GM12878 (cell line): Measurements from ENCODE around the gene KCNK5.
A peak's percentile ranks its signal among the peaks of the same experiment; 100 is the strongest.

Experiments
- ASH2L ChIP-seq: fragments of 300-600, 200-600 bp; sonication (generic); IDR thresholded peaks from 2 replicates; pipeline ENCODE4 v1.6.1; 2017; ENCODE audit warnings: low read depth, mild to moderate bottlenecking, borderline replicate concordance
- BRCA1 ChIP-seq: IDR thresholded peaks from 2 replicates; pipeline ENCODE4 v1.6.1; 2011; ENCODE audit warnings: low read depth, low read length, improper control_type of control experiment
- CBFB ChIP-seq: IDR thresholded peaks from 2 replicates; pipeline ENCODE4 v1.6.1; 2016; ENCODE audit warnings: antibody characterized with exemption, low read depth
- CREB1 ChIP-seq: IDR thresholded peaks from 2 replicates; pipeline ENCODE4 v1.6.1; 2012; ENCODE audit warnings: low read depth, mild to moderate bottlenecking, inconsistent platforms
- EP300 ChIP-seq, 2 experiments: fragments of 150-350 bp in 1 of 2; IDR thresholded peaks; 2 replicates each; pipeline ENCODE4 v1.6.1; 2011 to 2012; ENCODE audit warnings: low read depth in 2 of 2, low read length in 2 of 2, borderline replicate concordance in 1 of 2, improper control_type of control experiment in 1 of 2, inconsistent platforms in 1 of 2; ENCODE audit not compliant: control insufficient read depth in 1 of 2
- EZH2 ChIP-seq: IDR thresholded peaks from 2 replicates; pipeline ENCODE4 v1.6.1; 2012; ENCODE audit warnings: low read depth, mild to moderate bottlenecking, control low read depth, inconsistent platforms, low read length, borderline replicate concordance; ENCODE audit not compliant: control insufficient read depth
- FOS ChIP-seq: IDR thresholded peaks from 3 replicates; pipeline ENCODE4 v1.6.1; 2011; ENCODE audit warnings: borderline replicate concordance; ENCODE audit not compliant: insufficient read length; ENCODE audit errors: extremely low read depth
- NFYA ChIP-seq: IDR thresholded peaks from 2 replicates; pipeline ENCODE4 v1.6.1; 2011; ENCODE audit warnings: low read depth, mild to moderate bottlenecking, low read length, improper control_type of control experiment, borderline replicate concordance
- POLR2AphosphoS2 ChIP-seq: IDR thresholded peaks from 2 replicates; pipeline ENCODE4 v1.6.1; 2011; ENCODE audit warnings: low read depth, mild to moderate bottlenecking, low read length, improper control_type of control experiment, moderate library complexity
- POLR2AphosphoS5 ChIP-seq: IDR thresholded peaks from 2 replicates; pipeline ENCODE4 v1.6.1; 2011; ENCODE audit warnings: mild to moderate bottlenecking, low read length, inconsistent platforms
- SIN3A ChIP-seq: IDR thresholded peaks from 2 replicates; pipeline ENCODE4 v1.6.1; 2012; ENCODE audit warnings: low read depth, low read length, improper control_type of control experiment
- TF ChIP-seq, protein P1 (sequence below), 3 experiments: IDR thresholded peaks in 2 of 3; conservative IDR thresholded peaks in 1 of 3; 2 replicates each; pipeline ENCODE4 v1.5.1; 2011; ENCODE audit warnings: low read depth in 3 of 3, low read length in 3 of 3, mild to moderate bottlenecking in 3 of 3, control low read depth in 2 of 3, moderate library complexity in 2 of 3, inconsistent platforms in 1 of 3, mixed read lengths in 1 of 3; ENCODE audit not compliant: control insufficient read depth in 2 of 3, insufficient read depth in 1 of 3; ENCODE audit errors: extremely low read depth in 1 of 3
- TF ChIP-seq, protein P2 (sequence below): fragments of 450-650 bp; IDR thresholded peaks from 2 replicates; pipeline ENCODE4 v1.6.1; 2014; ENCODE audit warnings: mild to moderate bottlenecking
- TF ChIP-seq, protein P3 (sequence below): fragments of 450-650 bp; formaldehyde crosslinking; IDR thresholded peaks from 2 replicates; pipeline ENCODE4 v1.4.0; 2020; ENCODE audit warnings: mild to moderate bottlenecking, moderate library complexity

DNA sequence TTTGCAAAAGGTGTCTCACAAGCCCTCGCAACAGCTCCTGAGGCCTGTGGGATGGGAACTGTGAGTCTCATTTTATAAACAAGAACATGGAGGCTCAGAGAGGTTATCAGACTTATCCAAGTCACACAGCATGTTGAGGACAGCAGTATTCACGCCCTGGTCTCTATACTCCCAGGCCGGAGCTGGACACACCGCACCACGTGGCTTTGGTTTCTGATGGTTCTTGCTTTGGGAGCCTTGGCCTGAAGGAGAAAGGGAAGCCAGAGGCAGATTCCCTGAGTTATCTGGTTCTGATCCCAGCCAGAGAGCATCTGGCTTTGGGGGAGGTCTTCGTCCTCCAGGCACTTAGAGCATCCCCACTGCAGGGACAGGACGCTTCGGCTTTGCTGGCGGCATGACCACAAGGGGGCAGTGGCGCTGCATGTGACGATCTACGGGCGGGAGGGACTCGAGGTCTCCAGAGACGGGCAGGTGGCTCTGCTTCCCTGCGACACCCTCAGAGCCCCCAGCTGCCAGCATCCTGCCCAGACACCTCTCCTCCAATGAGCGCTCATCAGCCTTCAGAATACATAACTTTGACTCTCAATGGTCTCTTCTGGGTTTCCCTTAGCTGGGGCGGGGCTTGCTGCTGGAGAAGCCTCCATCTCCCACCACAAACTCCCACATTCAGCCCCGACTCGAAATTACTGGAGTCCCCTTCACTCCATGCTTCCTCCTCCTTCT, 62.9 kb downstream of the KCNK5 start:
- TF ChIP-seq, protein P1, sequence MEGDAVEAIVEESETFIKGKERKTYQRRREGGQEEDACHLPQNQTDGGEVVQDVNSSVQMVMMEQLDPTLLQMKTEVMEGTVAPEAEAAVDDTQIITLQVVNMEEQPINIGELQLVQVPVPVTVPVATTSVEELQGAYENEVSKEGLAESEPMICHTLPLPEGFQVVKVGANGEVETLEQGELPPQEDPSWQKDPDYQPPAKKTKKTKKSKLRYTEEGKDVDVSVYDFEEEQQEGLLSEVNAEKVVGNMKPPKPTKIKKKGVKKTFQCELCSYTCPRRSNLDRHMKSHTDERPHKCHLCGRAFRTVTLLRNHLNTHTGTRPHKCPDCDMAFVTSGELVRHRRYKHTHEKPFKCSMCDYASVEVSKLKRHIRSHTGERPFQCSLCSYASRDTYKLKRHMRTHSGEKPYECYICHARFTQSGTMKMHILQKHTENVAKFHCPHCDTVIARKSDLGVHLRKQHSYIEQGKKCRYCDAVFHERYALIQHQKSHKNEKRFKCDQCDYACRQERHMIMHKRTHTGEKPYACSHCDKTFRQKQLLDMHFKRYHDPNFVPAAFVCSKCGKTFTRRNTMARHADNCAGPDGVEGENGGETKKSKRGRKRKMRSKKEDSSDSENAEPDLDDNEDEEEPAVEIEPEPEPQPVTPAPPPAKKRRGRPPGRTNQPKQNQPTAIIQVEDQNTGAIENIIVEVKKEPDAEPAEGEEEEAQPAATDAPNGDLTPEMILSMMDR (IDR thresholded peaks at IDR 0.05 in 2 of 3, conservative IDR thresholded peaks at IDR 0.05 in 1 of 3; ENCODE audit: control insufficient read depth in 2 of 3, extremely low read depth in 1 of 3, insufficient read depth in 1 of 3, low read depth in 3 of 3, low read length in 3 of 3) = peak; percentile 88 to 95 (median 90)
- no peak for TF ChIP-seq ASH2L
- no peak for TF ChIP-seq EP300 (IDR thresholded peaks at IDR 0.05; ENCODE audit: borderline replicate concordance in 1 of 2, control insufficient read depth in 1 of 2, low read depth in 2 of 2, low read length in 2 of 2)
- no peak for TF ChIP-seq EZH2
- TF ChIP-seq CREB1 = no peak
- TF ChIP-seq POLR2AphosphoS5 = no peak
- no peak for TF ChIP-seq SIN3A
- no peak for TF ChIP-seq CBFB
- no peak for TF ChIP-seq BRCA1
- TF ChIP-seq, protein P2, sequence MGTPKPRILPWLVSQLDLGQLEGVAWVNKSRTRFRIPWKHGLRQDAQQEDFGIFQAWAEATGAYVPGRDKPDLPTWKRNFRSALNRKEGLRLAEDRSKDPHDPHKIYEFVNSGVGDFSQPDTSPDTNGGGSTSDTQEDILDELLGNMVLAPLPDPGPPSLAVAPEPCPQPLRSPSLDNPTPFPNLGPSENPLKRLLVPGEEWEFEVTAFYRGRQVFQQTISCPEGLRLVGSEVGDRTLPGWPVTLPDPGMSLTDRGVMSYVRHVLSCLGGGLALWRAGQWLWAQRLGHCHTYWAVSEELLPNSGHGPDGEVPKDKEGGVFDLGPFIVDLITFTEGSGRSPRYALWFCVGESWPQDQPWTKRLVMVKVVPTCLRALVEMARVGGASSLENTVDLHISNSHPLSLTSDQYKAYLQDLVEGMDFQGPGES = no peak
- no peak for TF ChIP-seq FOS
- TF ChIP-seq NFYA = no peak
- TF ChIP-seq, protein P3, sequence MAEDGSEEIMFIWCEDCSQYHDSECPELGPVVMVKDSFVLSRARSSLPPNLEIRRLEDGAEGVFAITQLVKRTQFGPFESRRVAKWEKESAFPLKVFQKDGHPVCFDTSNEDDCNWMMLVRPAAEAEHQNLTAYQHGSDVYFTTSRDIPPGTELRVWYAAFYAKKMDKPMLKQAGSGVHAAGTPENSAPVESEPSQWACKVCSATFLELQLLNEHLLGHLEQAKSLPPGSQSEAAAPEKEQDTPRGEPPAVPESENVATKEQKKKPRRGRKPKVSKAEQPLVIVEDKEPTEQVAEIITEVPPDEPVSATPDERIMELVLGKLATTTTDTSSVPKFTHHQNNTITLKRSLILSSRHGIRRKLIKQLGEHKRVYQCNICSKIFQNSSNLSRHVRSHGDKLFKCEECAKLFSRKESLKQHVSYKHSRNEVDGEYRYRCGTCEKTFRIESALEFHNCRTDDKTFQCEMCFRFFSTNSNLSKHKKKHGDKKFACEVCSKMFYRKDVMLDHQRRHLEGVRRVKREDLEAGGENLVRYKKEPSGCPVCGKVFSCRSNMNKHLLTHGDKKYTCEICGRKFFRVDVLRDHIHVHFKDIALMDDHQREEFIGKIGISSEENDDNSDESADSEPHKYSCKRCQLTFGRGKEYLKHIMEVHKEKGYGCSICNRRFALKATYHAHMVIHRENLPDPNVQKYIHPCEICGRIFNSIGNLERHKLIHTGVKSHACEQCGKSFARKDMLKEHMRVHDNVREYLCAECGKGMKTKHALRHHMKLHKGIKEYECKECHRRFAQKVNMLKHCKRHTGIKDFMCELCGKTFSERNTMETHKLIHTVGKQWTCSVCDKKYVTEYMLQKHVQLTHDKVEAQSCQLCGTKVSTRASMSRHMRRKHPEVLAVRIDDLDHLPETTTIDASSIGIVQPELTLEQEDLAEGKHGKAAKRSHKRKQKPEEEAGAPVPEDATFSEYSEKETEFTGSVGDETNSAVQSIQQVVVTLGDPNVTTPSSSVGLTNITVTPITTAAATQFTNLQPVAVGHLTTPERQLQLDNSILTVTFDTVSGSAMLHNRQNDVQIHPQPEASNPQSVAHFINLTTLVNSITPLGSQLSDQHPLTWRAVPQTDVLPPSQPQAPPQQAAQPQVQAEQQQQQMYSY (CRISPR knock-in tag) = no peak
- no peak for TF ChIP-seq POLR2AphosphoS2
